K562 (cell line): ENCODE measurements around the gene KCNQ2. TPM values are rescaled to one million over a fixed set of nuclear protein-coding genes. Genes with fewer than 3 reads are reported as not detected.
A peak's percentile ranks its signal among the peaks of the same experiment; 100 is the strongest.

Experiments
- CREB1 ChIP-seq, 2 experiments: sonication (generic) in 1 of 2; formaldehyde crosslinking in 1 of 2; IDR thresholded peaks; 2 replicates each; pipeline versions ENCODE4 v1.6.1 to v1.8.0; 2012 to 2022; ENCODE audit warnings: inconsistent platforms in 1 of 2, mild to moderate bottlenecking in 1 of 2, missing genetic modification reagents in 1 of 2, moderate library complexity in 1 of 2
- MLX ChIP-seq, 2 experiments: fragments of 450-650 bp in 1 of 2; sonication (generic) in 1 of 2; formaldehyde crosslinking; conservative IDR thresholded peaks; 2 replicates each; pipeline versions ENCODE4 v1.4.0 to v1.8.1; 2020 to 2022; ENCODE audit warnings: mild to moderate bottlenecking in 1 of 2, missing genetic modification reagents in 1 of 2
- PHF21A ChIP-seq: fragments of 450-650 bp; IDR thresholded peaks from 2 replicates; pipeline ENCODE4 v1.6.1; 2017; ENCODE audit warnings: low read depth, borderline replicate concordance
- POLR2G ChIP-seq: fragments of 200-400 bp; formaldehyde crosslinking; IDR thresholded peaks from 2 replicates; pipeline ENCODE4 v1.6.1; 2017; ENCODE audit warnings: low read depth, mild to moderate bottlenecking, antibody characterized with exemption, low read length, moderate library complexity
- SAFB ChIP-seq: fragments of 200-400 bp; formaldehyde crosslinking; IDR thresholded peaks from 2 replicates; pipeline ENCODE4 v1.6.1; 2017; ENCODE audit warnings: low read depth, low read length, borderline replicate concordance
- TBP ChIP-seq: optimal IDR thresholded peaks from 2 replicates; pipeline ENCODE3; 2011; ENCODE audit warnings: low read depth, low read length, improper control_type of control experiment
- ZNF639 ChIP-seq, 2 experiments: fragments of 200-800 bp in 1 of 2; sonication (Bioruptor generic) in 1 of 2; sonication (generic) in 1 of 2; formaldehyde crosslinking in 1 of 2; IDR thresholded peaks in 1 of 2; conservative IDR thresholded peaks in 1 of 2; 2 replicates each; pipeline versions ENCODE4 v1.5.0 to v1.6.1; 2016 to 2020; ENCODE audit warnings: missing compliant biosample characterization in 1 of 2, missing genetic modification characterization in 1 of 2, missing genetic modification reagents in 1 of 2
- polyA plus RNA-seq, 8 experiments: library from polyadenylated mRNA; depleted of rRNA in 4 of 8; stranded (reverse) in 5 of 8; unstranded in 3 of 8; fragments of >200 nt; fragmentation: Nextera tagmentation in 2 of 8; fragmentation: Illumina TruSeq in 1 of 8; extraction: Ambion mirVana in 2 of 8; extraction: Trizol in 1 of 8; gene quantifications; 2 replicates each; pipeline versions ENCODE4 v1.2.1 to v1.2.3, GENCODE V29; 2011 to 2014; ENCODE audit warnings: inconsistent platforms in 1 of 8, missing spikeins in 1 of 8
- total RNA-seq, 7 experiments: library from RNA; depleted of rRNA in 6 of 7; stranded (reverse); fragments of >200 nt in 6 of 7; fragmentation: Illumina TruSeq in 2 of 7; extraction: Trizol in 2 of 7; gene quantifications; 2 replicates each; pipeline versions ENCODE4 v1.2.1 to v1.2.3, GENCODE V29; 2011 to 2021; ENCODE audit warnings: low replicate concordance in 1 of 7

Gene KCNQ2
- total and polyA plus RNA-seq, 9 of the 15 experiments (the other 6 are each of a cell fraction or from before 2014, with no cell fraction given), result 0.13 to 0.16 TPM; not detected in 7

- peak; percentile 88 for TF ChIP-seq SAFB
- TF ChIP-seq PHF21A, result no peak
- no peak for TF ChIP-seq MLX (CRISPR knock-in tag; conservative IDR thresholded peaks at IDR 0.05)
- peak in 1 of 2 experiments; percentile 67; a peak in 2 of 4 replicates for TF ChIP-seq ZNF639 (CRISPR knock-in tag; conservative IDR thresholded peaks at IDR 0.05 in 1 of 2, IDR thresholded peaks at IDR 0.05 in 1 of 2)
- TF ChIP-seq CREB1 (IDR thresholded peaks at IDR 0.05), result peak; percentile 38; the same call in 1 of the 2 replicates
- TF ChIP-seq CREB1 (CRISPR knock-in tag; IDR thresholded peaks at IDR 0.05), result no peak
- TF ChIP-seq TBP, result peak; percentile 57
- TF ChIP-seq POLR2G, result peak; percentile 84
- TF ChIP-seq, all 486 proteins: peak for 24
These were observed 26.5 kb upstream of the KCNQ2 start, which contains the start of gene EEF1A2 (continued) for GRCh38 chr20:63498960-63499337.
